Kidney epithelial cell (primary cell): ENCODE data around the gene RNF180. TPM values are rescaled to one million over a fixed set of nuclear protein-coding genes. Genes with fewer than 3 reads are reported as not detected.

Experiments
- DNase-seq: peaks from one replicate; pipeline ENCODE4 v3.0.0-alpha.2; 2010; ENCODE audit warnings: low read depth
- H3K27me3 ChIP-seq: 2 replicates; pipeline ENCODE4 v1.6.0; 2011; ENCODE audit warnings: low read length; ENCODE audit not compliant: control insufficient read depth, insufficient read depth
- H3K36me3 ChIP-seq: 2 replicates; pipeline ENCODE4 v1.5.1; 2011; ENCODE audit warnings: low read length; ENCODE audit not compliant: control insufficient read depth, insufficient read depth
- H3K4me3 ChIP-seq: 2 replicates; pipeline ENCODE4 v1.5.1; 2011; ENCODE audit warnings: low read depth, mild to moderate bottlenecking, control low read depth, low read length
- total RNA-seq: library from RNA; depleted of rRNA; stranded (reverse); fragments of >200 nt; gene quantifications from 2 replicates; pipeline ENCODE4 v1.2.3, GENCODE V29; 2015
- TF ChIP-seq, protein P1 (sequence below): IDR thresholded peaks from 2 replicates; pipeline ENCODE4 v1.5.1; 2011; ENCODE audit warnings: mild to moderate bottlenecking, moderate library complexity, low read length, control low read depth, inconsistent platforms; ENCODE audit not compliant: insufficient read depth, poor library complexity, severe bottlenecking

Gene RNF180
- total RNA-seq, 1 donor from 2014 or later, result 16.3 TPM

DNA sequence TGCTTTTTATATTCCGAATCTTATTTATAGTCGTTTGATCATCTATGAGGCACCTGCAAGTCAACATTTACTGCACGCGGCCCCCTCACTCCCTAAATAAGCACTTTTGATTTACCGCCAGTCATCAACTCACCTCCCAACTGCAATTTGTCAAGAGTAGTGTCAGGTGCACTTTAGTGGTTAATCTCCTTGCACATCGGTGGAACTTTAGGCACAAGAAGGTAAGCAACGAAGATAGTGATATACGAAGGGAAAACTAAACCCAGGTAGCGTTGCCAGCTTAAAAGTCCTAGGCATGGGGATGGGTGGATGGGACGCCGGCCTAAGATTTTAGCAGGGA lies 513 bp upstream of the RNF180 start:
- TF ChIP-seq, protein P1, sequence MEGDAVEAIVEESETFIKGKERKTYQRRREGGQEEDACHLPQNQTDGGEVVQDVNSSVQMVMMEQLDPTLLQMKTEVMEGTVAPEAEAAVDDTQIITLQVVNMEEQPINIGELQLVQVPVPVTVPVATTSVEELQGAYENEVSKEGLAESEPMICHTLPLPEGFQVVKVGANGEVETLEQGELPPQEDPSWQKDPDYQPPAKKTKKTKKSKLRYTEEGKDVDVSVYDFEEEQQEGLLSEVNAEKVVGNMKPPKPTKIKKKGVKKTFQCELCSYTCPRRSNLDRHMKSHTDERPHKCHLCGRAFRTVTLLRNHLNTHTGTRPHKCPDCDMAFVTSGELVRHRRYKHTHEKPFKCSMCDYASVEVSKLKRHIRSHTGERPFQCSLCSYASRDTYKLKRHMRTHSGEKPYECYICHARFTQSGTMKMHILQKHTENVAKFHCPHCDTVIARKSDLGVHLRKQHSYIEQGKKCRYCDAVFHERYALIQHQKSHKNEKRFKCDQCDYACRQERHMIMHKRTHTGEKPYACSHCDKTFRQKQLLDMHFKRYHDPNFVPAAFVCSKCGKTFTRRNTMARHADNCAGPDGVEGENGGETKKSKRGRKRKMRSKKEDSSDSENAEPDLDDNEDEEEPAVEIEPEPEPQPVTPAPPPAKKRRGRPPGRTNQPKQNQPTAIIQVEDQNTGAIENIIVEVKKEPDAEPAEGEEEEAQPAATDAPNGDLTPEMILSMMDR, result no peak
- H3K4me3 ChIP-seq, result peak overlapping the region; percentile 77
- H3K36me3 ChIP-seq, result no peaks in the 10 kb centered on the region
- no peak for DNase-seq
- H3K27me3 ChIP-seq, result peaks cover 2% of the 10 kb centered on the region

DNA sequence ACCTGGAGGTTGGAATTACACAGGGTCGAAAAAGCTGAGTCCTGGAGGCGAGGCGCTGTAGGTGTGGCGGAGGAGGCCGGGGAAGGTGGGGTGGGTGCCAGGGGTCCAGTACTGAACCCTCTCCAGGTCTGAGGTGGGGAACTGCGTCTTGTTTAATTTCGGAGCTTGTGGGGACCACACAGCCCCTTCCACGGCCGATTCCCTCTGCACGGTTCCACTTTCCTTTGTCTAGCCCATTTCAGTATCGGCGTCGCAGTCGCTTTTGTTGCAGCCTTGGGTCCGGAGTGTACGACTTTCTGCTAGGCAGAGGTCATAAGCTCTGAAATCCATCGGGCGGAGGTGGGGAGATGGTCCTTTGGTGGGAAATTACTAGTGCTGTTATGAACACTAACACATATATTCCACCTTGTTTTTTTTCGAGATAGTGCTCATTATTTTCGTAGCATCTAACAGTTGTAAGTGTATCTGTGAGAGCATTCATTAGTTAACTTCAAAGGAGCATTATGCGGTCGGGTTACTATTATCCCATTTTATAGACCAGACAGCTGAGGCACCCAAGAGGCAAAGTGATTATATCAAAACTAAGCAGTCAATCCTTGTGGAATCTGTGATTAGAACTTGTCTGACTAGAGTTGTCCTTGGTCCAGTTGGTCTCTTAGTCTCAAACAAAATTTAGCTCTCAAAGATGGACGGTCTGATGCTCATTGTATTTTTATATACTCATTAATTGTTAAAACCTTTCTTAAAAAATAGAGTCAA lies 737 bp downstream of the RNF180 start:
- TF ChIP-seq, protein P1, result no peak
- Histone ChIP-seq H3K27me3 (peaks cover 2% of the 10 kb centered on the region), H3K36me3 (no peaks in the 10 kb centered on the region), H3K4me3 (peak overlapping the region; percentile 77)
- no peak for DNase-seq

GRCh38 chr5:64176301-64176700 lies 10.7 kb downstream of the RNF180 start:
- Histone ChIP-seq H3K36me3 (no peaks in the 10 kb centered on the region), H3K27me3 (no peaks in the 10 kb centered on the region), H3K4me3 (no peak overlapping the region)
- no peak for DNase-seq
- TF ChIP-seq, protein P1, result no peak

GRCh38 chr5:64180661-64181343 lies 15.2 kb downstream of the RNF180 start:
- H3K36me3 ChIP-seq, result no peaks in the 10 kb centered on the region
- no peak overlapping the region for H3K4me3 ChIP-seq
- DNase-seq, result no peak
- H3K27me3 ChIP-seq, result no peaks in the 10 kb centered on the region
- TF ChIP-seq, protein P1, result no peak

DNA sequence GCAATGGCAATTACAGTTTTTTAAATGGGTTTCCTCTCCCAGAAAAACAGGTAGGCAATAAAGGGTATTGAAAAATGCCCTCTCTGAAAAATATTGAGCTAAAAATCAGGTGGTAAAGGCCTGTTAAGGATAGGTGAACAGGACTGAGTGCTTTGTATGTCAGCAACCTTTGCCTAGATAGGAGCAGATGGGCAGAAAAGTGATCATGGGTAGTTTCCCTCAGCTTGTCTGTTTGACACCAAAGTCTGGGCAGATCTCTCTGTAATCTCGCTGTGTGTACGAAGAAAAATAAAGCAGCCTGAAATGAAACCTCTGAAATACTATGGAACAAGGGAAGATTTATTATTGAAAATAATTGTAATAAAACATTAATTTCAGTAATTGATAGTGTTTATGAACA lies 15.8 kb downstream of the RNF180 start:
- TF ChIP-seq, protein P1, result no peak
- no peak overlapping the region for H3K4me3 ChIP-seq

More for the DNA sequence above, 15.8 kb downstream of the RNF180 start:
- Histone ChIP-seq H3K36me3 (no peaks in the 10 kb centered on the region), H3K27me3 (no peaks in the 10 kb centered on the region)
- DNase-seq, result no peak
